ENCODE measurements around the gene SLC7A10. TPM values are rescaled to one million over a fixed set of nuclear protein-coding genes. Genes with fewer than 3 reads are reported as not detected.
"Not testable (repeated sequence)": the region's sequence is repeated elsewhere in the genome, so short reads cannot be mapped to it uniquely, and the experiment has no call there.

The SLC7A10 gene
- total RNA-seq, 1 experiment from 2014 or later = not detected

DNA sequence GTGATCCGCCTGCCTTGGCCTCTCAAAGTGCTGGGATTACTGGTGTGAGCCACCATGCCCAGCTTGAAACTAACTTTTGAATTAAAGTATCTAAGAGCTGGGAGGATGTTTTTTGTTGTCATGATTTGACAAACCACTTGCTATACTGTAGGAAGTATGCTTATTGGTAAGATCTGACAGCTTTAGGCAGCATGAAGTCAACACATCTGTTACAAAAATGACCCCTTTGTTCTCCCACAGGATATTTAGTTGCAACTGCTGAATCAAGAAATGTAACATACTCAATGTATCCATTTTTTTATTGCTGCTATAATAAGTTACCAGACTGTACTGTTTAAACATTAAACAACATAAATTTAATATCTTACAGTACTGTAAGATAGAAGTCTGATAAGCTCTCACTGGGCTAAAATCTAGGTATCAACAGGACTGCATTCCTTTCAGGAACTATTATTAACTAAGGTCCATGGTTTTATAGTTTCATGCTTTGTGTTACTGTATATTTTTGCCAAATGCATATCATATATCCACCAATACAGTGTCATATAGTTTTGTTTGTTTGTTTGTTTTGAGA lies 54.3 kb downstream of the SLC7A10 start:
- intact Hi-C loops (cut with micrococcal nuclease) = no loop called here
- ChIA-PET POLR2A (interaction anchor here (0.6 to 0.7 kb wide), 2 partner anchors 233 to 1153 kb away, joined by 3 read pairs; no protein-coding TSS in a partner anchor), CTCF (interaction anchor here (0.7 to 1.9 kb wide), 3 partner anchors 12 to 129 kb away, joined by 3 to 11 read pairs (median 7); no protein-coding TSS in a partner anchor)
- DNase-seq (ENCODE audit: unreplicated experiment) = no peak
- no peaks in the 10 kb centered on the region for H3K36me3 Mint-ChIP-seq (ENCODE audit: insufficient read depth, unreplicated experiment)
- H3K27ac Mint-ChIP-seq (ENCODE audit: low read depth, unreplicated experiment) = no peak overlapping the region
- TF ChIP-seq, protein P1, sequence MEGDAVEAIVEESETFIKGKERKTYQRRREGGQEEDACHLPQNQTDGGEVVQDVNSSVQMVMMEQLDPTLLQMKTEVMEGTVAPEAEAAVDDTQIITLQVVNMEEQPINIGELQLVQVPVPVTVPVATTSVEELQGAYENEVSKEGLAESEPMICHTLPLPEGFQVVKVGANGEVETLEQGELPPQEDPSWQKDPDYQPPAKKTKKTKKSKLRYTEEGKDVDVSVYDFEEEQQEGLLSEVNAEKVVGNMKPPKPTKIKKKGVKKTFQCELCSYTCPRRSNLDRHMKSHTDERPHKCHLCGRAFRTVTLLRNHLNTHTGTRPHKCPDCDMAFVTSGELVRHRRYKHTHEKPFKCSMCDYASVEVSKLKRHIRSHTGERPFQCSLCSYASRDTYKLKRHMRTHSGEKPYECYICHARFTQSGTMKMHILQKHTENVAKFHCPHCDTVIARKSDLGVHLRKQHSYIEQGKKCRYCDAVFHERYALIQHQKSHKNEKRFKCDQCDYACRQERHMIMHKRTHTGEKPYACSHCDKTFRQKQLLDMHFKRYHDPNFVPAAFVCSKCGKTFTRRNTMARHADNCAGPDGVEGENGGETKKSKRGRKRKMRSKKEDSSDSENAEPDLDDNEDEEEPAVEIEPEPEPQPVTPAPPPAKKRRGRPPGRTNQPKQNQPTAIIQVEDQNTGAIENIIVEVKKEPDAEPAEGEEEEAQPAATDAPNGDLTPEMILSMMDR (IDR thresholded peaks at IDR 0.05; ENCODE audit: unreplicated experiment) = no peak
- no TSS peak for BruUV-seq (replicated peaks)
- H3K4me3 Mint-ChIP-seq (ENCODE audit: unreplicated experiment) = no peak overlapping the region
- H3K27me3 Mint-ChIP-seq (ENCODE audit: insufficient read depth, unreplicated experiment) = no peaks in the 10 kb centered on the region
- peaks cover 9% of the 10 kb centered on the region for H3K4me1 Mint-ChIP-seq (ENCODE audit: insufficient read depth, unreplicated experiment)
- peaks cover 9% of the 10 kb centered on the region for H3K9me3 Mint-ChIP-seq (ENCODE audit: unreplicated experiment)

DNA sequence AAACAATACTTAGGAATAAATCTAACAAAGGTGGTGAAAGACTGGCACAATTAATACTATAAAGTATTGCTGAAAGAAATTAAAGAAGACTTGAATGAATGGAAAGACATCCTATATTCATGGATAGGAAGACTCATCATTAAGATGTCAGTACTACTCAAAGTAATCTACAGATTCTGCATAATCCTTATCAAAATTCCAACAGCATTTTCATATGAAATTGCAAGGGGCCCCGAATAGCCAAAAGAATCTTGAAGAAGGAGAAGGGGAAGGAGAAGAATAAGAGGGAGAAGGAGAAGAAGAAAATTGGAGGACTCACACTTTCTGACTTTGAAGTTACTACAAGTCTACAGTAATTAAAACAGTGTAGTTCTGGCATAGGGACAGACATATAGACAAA lies 57.1 kb downstream of the SLC7A10 start:
- no peak overlapping the region for H3K27ac Mint-ChIP-seq (ENCODE audit: low read depth, unreplicated experiment)
- no peak for DNase-seq (ENCODE audit: unreplicated experiment)
- H3K4me1 Mint-ChIP-seq (ENCODE audit: insufficient read depth, unreplicated experiment) = peaks cover 9% of the 10 kb centered on the region
- ChIA-PET CTCF (interaction anchor here (2.2 kb wide), 1 partner anchor 24 kb away, joined by 6 read pairs; no protein-coding TSS in a partner anchor), POLR2A (interaction anchor here (1.3 kb wide), 1 partner anchor 11 kb away, joined by 3 read pairs; no protein-coding TSS in a partner anchor)
- intact Hi-C loops (cut with micrococcal nuclease) = no loop called here
- no peaks in the 10 kb centered on the region for H3K27me3 Mint-ChIP-seq (ENCODE audit: insufficient read depth, unreplicated experiment)
- no peak overlapping the region for H3K4me3 Mint-ChIP-seq (ENCODE audit: unreplicated experiment)
- BruUV-seq (replicated peaks) = no TSS peak
- no peaks in the 10 kb centered on the region for H3K36me3 Mint-ChIP-seq (ENCODE audit: insufficient read depth, unreplicated experiment)
- TF ChIP-seq, protein P1 (IDR thresholded peaks at IDR 0.05; ENCODE audit: unreplicated experiment) = no peak
- H3K9me3 Mint-ChIP-seq (ENCODE audit: unreplicated experiment) = peaks cover 9% of the 10 kb centered on the region

DNA sequence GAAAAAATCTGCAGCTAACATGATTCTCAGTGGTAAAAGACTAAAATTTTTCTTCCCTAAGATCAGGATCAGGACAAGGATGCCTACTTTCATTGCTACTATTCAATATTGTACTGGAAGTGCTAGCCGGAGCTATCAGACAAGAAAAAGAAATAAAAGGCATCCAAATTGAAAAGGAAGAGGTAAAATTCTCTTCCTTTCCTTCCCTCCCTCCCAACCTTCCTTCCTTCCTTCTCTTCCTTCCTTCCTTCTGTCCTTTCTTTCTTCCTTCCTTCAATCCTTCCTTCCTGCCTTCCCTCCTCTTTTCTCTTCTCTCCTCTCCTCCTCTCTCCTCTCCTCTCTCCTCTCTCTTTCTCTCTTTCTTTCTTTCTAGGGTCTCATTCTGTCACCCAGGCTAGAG lies 58.2 kb downstream of the SLC7A10 start:
- POLR2A ChIA-PET = interaction anchor here (0.9 kb wide), 1 partner anchor 9 kb away, joined by 3 read pairs; no protein-coding TSS in a partner anchor

DNA sequence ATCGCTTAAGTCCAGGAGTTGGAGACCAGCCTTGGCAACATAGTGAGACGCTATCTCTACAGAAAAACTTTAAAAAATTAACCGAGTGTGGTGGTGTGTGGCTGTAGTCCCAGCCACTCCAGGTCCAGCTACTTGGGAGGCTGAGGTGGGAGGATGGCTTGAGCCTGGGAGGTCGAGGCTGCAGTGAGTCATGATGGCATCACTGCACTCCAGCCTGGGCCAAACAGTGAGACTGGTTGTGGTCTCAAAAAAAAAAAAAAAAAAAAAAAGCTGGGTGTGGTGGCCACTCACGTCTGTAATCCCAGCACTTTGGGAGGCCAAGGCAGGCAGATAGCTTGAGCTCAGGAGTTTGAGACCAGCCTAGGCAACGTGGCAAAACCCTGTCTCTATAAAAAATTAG lies 59.6 kb downstream of the SLC7A10 start:
- H3K27me3 Mint-ChIP-seq (ENCODE audit: insufficient read depth, unreplicated experiment); DNase-seq (ENCODE audit: unreplicated experiment); H3K4me3 Mint-ChIP-seq (ENCODE audit: unreplicated experiment); H3K36me3 Mint-ChIP-seq (ENCODE audit: insufficient read depth, unreplicated experiment); BruUV-seq (replicated peaks); intact Hi-C loops (cut with micrococcal nuclease); H3K4me1 Mint-ChIP-seq (ENCODE audit: insufficient read depth, unreplicated experiment); H3K27ac Mint-ChIP-seq (ENCODE audit: low read depth, unreplicated experiment); H3K9me3 Mint-ChIP-seq (ENCODE audit: unreplicated experiment): not testable (repeated sequence)
- CTCF ChIA-PET = interaction anchor here (0.5 to 2.7 kb wide), 4 partner anchors 11 to 21 kb away, joined by 3 to 14 read pairs (median 6); no protein-coding TSS in a partner anchor
- POLR2A ChIA-PET = interaction anchor here (1.0 kb wide), 1 partner anchor 10 kb away, joined by 3 read pairs; no protein-coding TSS in a partner anchor

More for the DNA sequence above, 58.2 kb downstream of the SLC7A10 start:
- H3K9me3 Mint-ChIP-seq (ENCODE audit: unreplicated experiment) = peaks cover 9% of the 10 kb centered on the region
- no peak for DNase-seq (ENCODE audit: unreplicated experiment)
- peaks cover 6% of the 10 kb centered on the region for H3K4me1 Mint-ChIP-seq (ENCODE audit: insufficient read depth, unreplicated experiment)
- TF ChIP-seq, protein P1 (IDR thresholded peaks at IDR 0.05; ENCODE audit: unreplicated experiment) = no peak
- no peak overlapping the region for H3K4me3 Mint-ChIP-seq (ENCODE audit: unreplicated experiment)
- no peak overlapping the region for H3K27ac Mint-ChIP-seq (ENCODE audit: low read depth, unreplicated experiment)
- intact Hi-C loops (cut with micrococcal nuclease) = no loop called here
- H3K27me3 Mint-ChIP-seq (ENCODE audit: insufficient read depth, unreplicated experiment) = no peaks in the 10 kb centered on the region
- H3K36me3 Mint-ChIP-seq (ENCODE audit: insufficient read depth, unreplicated experiment) = no peaks in the 10 kb centered on the region
- no TSS peak for BruUV-seq (replicated peaks)
- CTCF ChIA-PET = interaction anchor here (0.6 to 2.2 kb wide), 2 partner anchors 23 to 31 kb away, joined by 3 to 6 read pairs; no protein-coding TSS in a partner anchor
